Stimulated activated naive CD8-positive, alpha-beta T cell treated with anti-CD3 and anti-CD28 coated beads, Interleukin-15, Interleukin-2, amounts not matched to agents 100 ng/mL and 50 ng/mL, for 24 hours (primary cell): ENCODE results near the gene ZFPM1.
"Not testable (repeated sequence)": the region's sequence is repeated elsewhere in the genome, so short reads cannot be mapped to it uniquely, and the experiment has no call there.

Experiments
- H3K27ac Mint-ChIP-seq: one replicate; pipeline ENCODE4 v1.8.0; 2021; ENCODE audit warnings: mild to moderate bottlenecking, mixed read lengths
- H3K27me3 Mint-ChIP-seq: one replicate; pipeline ENCODE4 v1.8.0; 2021; ENCODE audit warnings: mixed read lengths
- H3K36me3 Mint-ChIP-seq: one replicate; pipeline ENCODE4 v1.8.0; 2021; ENCODE audit warnings: low read depth, mixed read lengths
- H3K4me1 Mint-ChIP-seq: one replicate; pipeline ENCODE4 v1.8.0; 2021; ENCODE audit warnings: low read depth, mixed read lengths
- H3K4me3 Mint-ChIP-seq: one replicate; pipeline ENCODE4 v1.8.0; 2021; ENCODE audit warnings: mild to moderate bottlenecking, mixed read lengths
- H3K9me3 Mint-ChIP-seq: one replicate; pipeline ENCODE4 v1.8.0; 2021; ENCODE audit warnings: mixed read lengths

The ZFPM1 gene

DNA sequence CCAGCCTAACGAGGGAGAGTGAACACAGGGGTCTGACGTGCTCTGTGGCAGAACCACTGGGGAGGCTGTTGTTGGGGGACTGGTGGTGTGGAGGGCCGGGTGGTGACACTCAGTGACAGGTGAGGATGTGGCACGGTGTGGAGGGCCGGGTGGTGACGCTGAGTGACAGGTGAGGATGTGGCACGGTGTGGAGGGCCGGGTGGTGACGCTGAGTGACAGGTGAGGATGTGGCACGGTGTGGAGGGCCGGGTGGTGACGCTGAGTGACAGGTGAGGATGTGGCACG lies 17.3 kb downstream of the ZFPM1 start:
- not testable (repeated sequence) for H3K9me3 Mint-ChIP-seq, H3K27me3 Mint-ChIP-seq, H3K4me3 Mint-ChIP-seq, H3K36me3 Mint-ChIP-seq, H3K27ac Mint-ChIP-seq
- H3K4me1 Mint-ChIP-seq, result peaks cover 60% of the 10 kb centered on the region

GRCh38 chr16:88470696-88471095 lies 17.6 kb downstream of the ZFPM1 start:
- H3K9me3 Mint-ChIP-seq, H3K36me3 Mint-ChIP-seq, H3K27ac Mint-ChIP-seq, H3K27me3 Mint-ChIP-seq, H3K4me3 Mint-ChIP-seq: not testable (repeated sequence)
- peaks cover 56% of the 10 kb centered on the region for H3K4me1 Mint-ChIP-seq

- no peaks in the 10 kb centered on the region for H3K36me3 Mint-ChIP-seq
- no peaks in the 10 kb centered on the region for H3K27me3 Mint-ChIP-seq
- H3K4me1 Mint-ChIP-seq, result peaks cover 52% of the 10 kb centered on the region
- no peak overlapping the region for H3K27ac Mint-ChIP-seq
- H3K9me3 Mint-ChIP-seq, result no peaks in the 10 kb centered on the region
- H3K4me3 Mint-ChIP-seq, result no peak overlapping the region
These were observed 18.0 kb downstream of the ZFPM1 start for GRCh38 chr16:88471115-88471514.

DNA sequence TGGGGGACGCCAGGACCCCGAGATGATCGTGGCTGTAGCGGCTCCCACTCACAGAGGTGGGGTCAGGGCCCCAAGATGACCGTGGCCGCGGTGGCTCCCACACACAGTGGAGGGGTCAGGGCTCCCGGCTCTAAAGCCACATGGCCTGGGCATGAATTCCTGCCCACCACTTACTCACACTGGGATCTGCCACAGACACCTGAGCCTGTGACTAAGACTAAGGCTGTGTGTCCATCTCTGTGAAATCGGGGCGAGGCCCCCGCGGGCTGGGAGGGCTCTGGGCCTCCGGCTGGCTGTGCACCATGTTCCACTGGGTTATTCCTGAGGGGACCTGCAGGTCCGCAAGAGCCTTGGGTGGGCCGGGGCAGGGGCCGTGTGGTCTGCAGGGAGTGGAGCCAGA lies 18.5 kb downstream of the ZFPM1 start:
- H3K9me3 Mint-ChIP-seq, result no peaks in the 10 kb centered on the region
- no peaks in the 10 kb centered on the region for H3K27me3 Mint-ChIP-seq
- no peak overlapping the region for H3K27ac Mint-ChIP-seq
- H3K4me1 Mint-ChIP-seq, result peaks cover 48% of the 10 kb centered on the region
- no peaks in the 10 kb centered on the region for H3K36me3 Mint-ChIP-seq
- no peak overlapping the region for H3K4me3 Mint-ChIP-seq

DNA sequence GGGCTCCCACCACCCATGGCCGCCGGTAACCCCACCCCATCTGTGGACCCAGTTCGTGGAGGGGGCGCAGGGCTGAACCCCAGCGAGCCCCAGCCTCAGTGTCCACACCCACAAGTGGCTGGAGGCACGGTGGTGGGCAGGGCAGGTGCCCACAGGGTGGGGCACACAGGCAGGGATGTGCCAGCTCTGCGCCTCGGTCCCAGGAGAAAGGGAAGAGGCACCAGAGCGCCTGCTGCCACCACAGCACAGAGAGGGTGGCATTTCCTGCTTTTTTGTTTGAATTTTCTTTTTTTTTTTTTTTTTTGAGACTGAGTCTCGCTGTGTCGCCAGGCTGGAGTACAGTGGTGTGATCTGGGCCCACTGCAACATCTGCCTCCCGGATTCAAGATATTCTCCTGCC lies 19.0 kb downstream of the ZFPM1 start:
- Mint-ChIP-seq H3K27ac (no peak overlapping the region), H3K4me3 (no peak overlapping the region), H3K4me1 (peaks cover 48% of the 10 kb centered on the region), H3K27me3 (no peaks in the 10 kb centered on the region), H3K36me3 (no peaks in the 10 kb centered on the region), H3K9me3 (no peaks in the 10 kb centered on the region)

- no peak overlapping the region for H3K27ac Mint-ChIP-seq
- H3K27me3 Mint-ChIP-seq, result no peaks in the 10 kb centered on the region
- no peaks in the 10 kb centered on the region for H3K9me3 Mint-ChIP-seq
- no peak overlapping the region for H3K4me3 Mint-ChIP-seq
- H3K4me1 Mint-ChIP-seq, result peaks cover 49% of the 10 kb centered on the region
- H3K36me3 Mint-ChIP-seq, result no peaks in the 10 kb centered on the region
These were observed 19.6 kb downstream of the ZFPM1 start for GRCh38 chr16:88472637-88473205.

- Mint-ChIP-seq H3K36me3 (no peaks in the 10 kb centered on the region), H3K27me3 (no peaks in the 10 kb centered on the region), H3K27ac (no peak overlapping the region), H3K4me3 (no peak overlapping the region), H3K4me1 (peaks cover 52% of the 10 kb centered on the region), H3K9me3 (no peaks in the 10 kb centered on the region)
These were observed 20.8 kb downstream of the ZFPM1 start for GRCh38 chr16:88473666-88474534.

DNA sequence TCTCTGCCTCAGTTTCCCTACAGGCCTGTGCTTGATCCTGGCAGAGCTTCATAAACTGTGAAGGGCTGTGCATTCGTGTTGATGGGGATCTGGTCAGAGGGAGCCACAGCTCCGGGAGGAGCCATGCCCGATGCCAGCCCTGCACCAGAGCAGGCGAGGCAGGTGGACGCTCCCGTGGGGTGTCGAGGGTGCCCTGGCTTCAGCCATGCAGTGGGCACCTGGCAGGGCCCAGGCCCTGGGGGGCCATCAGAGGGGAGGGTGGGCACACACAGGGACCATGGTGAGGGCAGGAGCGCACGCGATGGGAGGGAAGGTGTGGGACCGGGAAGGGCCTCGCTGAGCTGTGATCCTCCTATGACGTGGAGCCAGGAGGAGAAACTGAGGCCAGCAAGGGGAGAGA lies 22.0 kb downstream of the ZFPM1 start:
- no peaks in the 10 kb centered on the region for H3K27me3 Mint-ChIP-seq
- no peak overlapping the region for H3K4me3 Mint-ChIP-seq
- H3K27ac Mint-ChIP-seq, result no peak overlapping the region
- H3K9me3 Mint-ChIP-seq, result no peaks in the 10 kb centered on the region
- H3K4me1 Mint-ChIP-seq, result peaks cover 51% of the 10 kb centered on the region
- H3K36me3 Mint-ChIP-seq, result no peaks in the 10 kb centered on the region

DNA sequence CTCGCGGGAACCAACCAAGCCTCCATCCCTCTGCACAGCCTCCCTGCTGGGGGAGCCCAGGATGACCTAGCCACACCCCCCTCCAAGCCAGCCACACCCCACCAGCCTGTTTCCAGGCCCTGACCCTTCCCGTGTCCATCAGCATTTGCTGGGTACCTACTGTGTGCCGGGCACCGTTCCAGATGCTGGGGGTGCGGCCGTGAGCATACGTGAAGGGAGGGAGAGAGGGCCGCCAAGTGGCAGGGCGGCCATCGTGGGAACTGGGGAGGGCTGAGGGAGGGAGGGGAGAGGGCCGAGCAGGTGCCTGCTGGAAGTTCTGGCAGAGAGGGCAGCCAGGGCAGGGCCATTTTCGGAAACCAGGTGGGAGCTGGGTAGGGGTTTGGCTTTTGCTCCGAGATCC lies 23.1 kb downstream of the ZFPM1 start:
- Mint-ChIP-seq H3K36me3 (no peaks in the 10 kb centered on the region), H3K4me1 (peaks cover 46% of the 10 kb centered on the region), H3K9me3 (no peaks in the 10 kb centered on the region), H3K27ac (no peak overlapping the region), H3K27me3 (no peaks in the 10 kb centered on the region), H3K4me3 (no peak overlapping the region)

DNA sequence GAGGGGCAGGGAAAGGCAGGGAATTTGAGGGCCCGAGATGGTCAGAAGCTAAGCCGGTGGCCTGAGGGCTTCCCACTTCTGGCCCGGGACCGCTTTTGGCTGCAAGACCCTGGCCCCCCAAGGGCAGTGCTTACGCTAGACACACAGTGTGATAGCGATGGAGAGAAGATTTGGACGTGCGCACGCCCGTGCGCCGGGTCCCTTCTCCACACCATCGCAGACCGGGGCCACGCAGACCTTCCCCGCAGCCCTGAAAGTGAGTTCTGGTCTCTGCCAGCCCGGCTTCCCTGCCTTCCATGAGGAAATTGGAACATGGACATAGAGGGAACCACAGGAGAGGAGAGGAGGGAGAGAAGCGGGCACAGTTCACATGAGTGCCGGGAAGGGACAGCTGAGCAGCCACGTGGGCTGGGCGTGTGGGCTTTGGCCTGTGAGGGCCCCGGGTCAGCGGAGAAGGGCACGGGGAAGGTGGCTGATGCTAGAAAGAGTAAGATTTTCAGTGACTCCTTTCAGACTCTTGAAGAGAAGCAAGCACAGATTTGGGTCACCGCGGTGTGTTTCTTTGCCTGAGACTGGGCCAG lies 23.8 kb downstream of the ZFPM1 start:
- Mint-ChIP-seq H3K4me1 (peaks cover 47% of the 10 kb centered on the region), H3K27ac (no peak overlapping the region), H3K27me3 (no peaks in the 10 kb centered on the region), H3K36me3 (no peaks in the 10 kb centered on the region), H3K9me3 (no peaks in the 10 kb centered on the region), H3K4me3 (no peak overlapping the region)

GRCh38 chr16:88477631-88478519 lies 24.8 kb downstream of the ZFPM1 start:
- H3K27me3 Mint-ChIP-seq, result no peaks in the 10 kb centered on the region
- no peaks in the 10 kb centered on the region for H3K9me3 Mint-ChIP-seq
- peaks cover 43% of the 10 kb centered on the region for H3K4me1 Mint-ChIP-seq
- peak overlapping the region; percentile 26 for H3K4me3 Mint-ChIP-seq
- H3K36me3 Mint-ChIP-seq, result no peaks in the 10 kb centered on the region
- no peak overlapping the region for H3K27ac Mint-ChIP-seq

- Mint-ChIP-seq H3K27me3 (no peaks in the 10 kb centered on the region), H3K27ac (no peak overlapping the region), H3K4me3 (no peak overlapping the region), H3K9me3 (no peaks in the 10 kb centered on the region), H3K36me3 (no peaks in the 10 kb centered on the region), H3K4me1 (peaks cover 43% of the 10 kb centered on the region)
These were observed 26.1 kb downstream of the ZFPM1 start for GRCh38 chr16:88478889-88479792.

- Mint-ChIP-seq H3K27ac (no peak overlapping the region), H3K4me1 (peaks cover 43% of the 10 kb centered on the region), H3K36me3 (no peaks in the 10 kb centered on the region), H3K4me3 (peak overlapping the region; percentile 30), H3K27me3 (no peaks in the 10 kb centered on the region), H3K9me3 (no peaks in the 10 kb centered on the region)
These were observed 27.0 kb downstream of the ZFPM1 start for GRCh38 chr16:88479793-88480760.
